Lung (tissue), 12 donors: Measurements from ENCODE around the gene ALCAM. TPM values are rescaled to one million over a fixed set of nuclear protein-coding genes. Genes with fewer than 3 reads are reported as not detected.

Experiments
- ATAC-seq: fragments of 200-7000 bp; cut with Tn5 transposase; one replicate; pipeline ENCODE4 v1.9.1; 2020; ENCODE audit warnings: moderate number of reproducible peaks; ENCODE audit not compliant: insufficient read depth, low FRiP score
- DNase-seq, 3 donors: peaks; one replicate each; pipeline ENCODE4 v3.0.0-alpha.2; 2013 to 2017
- H3K27ac ChIP-seq, 2 donors: one replicate each; pipeline ENCODE4 v1.5.1; 2013; ENCODE audit warnings: mild to moderate bottlenecking in 2 of 2, moderate library complexity in 2 of 2, control low read depth in 1 of 2, inconsistent platforms in 1 of 2, low read depth in 1 of 2, low read length in 1 of 2
- H3K27me3 ChIP-seq, 3 donors: one replicate each; pipeline ENCODE4 v1.5.1; 2013; ENCODE audit warnings: low read length in 2 of 3; ENCODE audit not compliant: control insufficient read depth in 3 of 3, insufficient read depth in 3 of 3
- H3K36me3 ChIP-seq, 4 donors: one replicate each; pipeline ENCODE4 v1.5.1; 2013; ENCODE audit warnings: low read length in 4 of 4, mild to moderate bottlenecking in 1 of 4, moderate library complexity in 1 of 4; ENCODE audit not compliant: control insufficient read depth in 4 of 4, insufficient read depth in 4 of 4
- H3K4me1 ChIP-seq, 5 donors: one replicate each; pipeline ENCODE4 v1.5.1; 2013; ENCODE audit warnings: low read length in 5 of 5, mild to moderate bottlenecking in 2 of 5, moderate library complexity in 1 of 5; ENCODE audit not compliant: control insufficient read depth in 5 of 5, insufficient read depth in 5 of 5
- H3K4me3 ChIP-seq: one replicate; pipeline ENCODE4 v1.5.1; 2013; ENCODE audit warnings: mild to moderate bottlenecking, control low read depth, moderate library complexity
- H3K9ac ChIP-seq, 2 donors: one replicate each; pipeline ENCODE4 v1.5.1; 2013; ENCODE audit warnings: low read length in 2 of 2, control low read depth in 1 of 2; ENCODE audit not compliant: insufficient read depth in 1 of 2
- H3K9me3 ChIP-seq, 4 donors: one replicate each; pipeline ENCODE4 v1.5.1; 2013; ENCODE audit warnings: low read length in 3 of 4, mild to moderate bottlenecking in 1 of 4, moderate library complexity in 1 of 4; ENCODE audit not compliant: control insufficient read depth in 4 of 4, insufficient read depth in 3 of 4
- CTCF ChIP-seq: IDR thresholded peaks from 2 replicates; pipeline ENCODE4 v1.5.1; 2012; ENCODE audit warnings: mild to moderate bottlenecking; ENCODE audit errors: control extremely low read depth, extremely low read depth
- WGBS, 2 donors: extraction: QIAGEN DNeasy Blood & Tissue Kit; methylation state at CpG; one replicate each; pipeline ENCODE4 v1.1.7; 2013; 5-methylcytosine and 5-hydroxymethylcytosine counted together
- polyA plus RNA-seq, 2 donors: library from polyadenylated mRNA; stranded (reverse); fragments of 200-250 nt; gene quantifications; one replicate each; pipeline ENCODE4 v1.2.1, GENCODE V29; 2013
- total RNA-seq, 2 donors: library from RNA; depleted of rRNA in 1 of 2; stranded (reverse); fragments of >200 nt in 1 of 2; gene quantifications; one replicate each; pipeline ENCODE4 v1.2.1, GENCODE V29; 2014 to 2021
- donor health status: control.
- donor health status: control.
- donor health status: Bipolar disorder and iron deficiency.
- donor health status: healthy.
- donor health status: DM: yes; HTN: yes; CAD: no.

ALCAM gene
- total and polyA plus RNA-seq, 4 donors, result 55.9 to 252 (median 109) TPM

- Histone ChIP-seq H3K27me3 (no peaks in the 10 kb centered on the region), H3K9me3 (no peaks in the 10 kb centered on the region), H3K4me3 (no peak overlapping the region), H3K27ac (no peak overlapping the region), H3K9ac (no peak overlapping the region), H3K4me1 (no peaks in the 10 kb centered on the region), H3K36me3 (no peaks in the 10 kb centered on the region)
- ATAC-seq (no peak), DNase-seq (no peak)
- WGBS, 2 donors, result 65 to 79% methylated on average over 3 of the region's 3 CpGs
- no peak for TF ChIP-seq CTCF
Measured at GRCh38 chr3:105417525-105418289, 51.0 kb downstream of the ALCAM start.

DNA sequence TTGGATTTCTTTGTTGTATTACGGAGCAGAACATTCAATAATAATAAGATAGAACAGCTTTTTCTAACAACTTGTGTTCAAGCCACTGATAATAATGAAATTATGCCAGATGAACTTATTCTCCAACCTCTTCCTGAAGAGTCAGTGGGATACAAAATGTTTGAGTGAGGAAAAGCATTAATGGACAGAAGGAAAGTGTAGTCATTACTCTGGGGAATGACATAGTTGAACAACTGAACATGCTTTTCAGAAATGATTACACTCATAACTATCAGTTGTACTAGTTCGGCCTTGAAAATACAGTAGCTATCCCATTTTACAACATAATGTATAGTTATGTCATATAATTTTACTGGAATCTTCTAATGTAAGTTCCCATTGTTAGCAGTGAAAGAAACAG is 55.9 kb downstream of the ALCAM start:
- Histone ChIP-seq H3K27me3 (no peaks in the 10 kb centered on the region), H3K27ac (no peak overlapping the region), H3K4me1 (no peaks in the 10 kb centered on the region), H3K9ac (no peak overlapping the region), H3K4me3 (no peak overlapping the region), H3K9me3 (no peaks in the 10 kb centered on the region), H3K36me3 (no peaks in the 10 kb centered on the region)
- ATAC-seq (no peak), DNase-seq (no peak)
- WGBS, 2 donors, result 94 to 97% methylated on average over 2 of the region's 2 CpGs
- TF ChIP-seq CTCF, result no peak

GRCh38 chr3:105423397-105423796 is 56.7 kb downstream of the ALCAM start:
- no peak for ATAC-seq
- Histone ChIP-seq H3K9ac (no peak overlapping the region), H3K9me3 (no peaks in the 10 kb centered on the region), H3K27ac (no peak overlapping the region), H3K27me3 (no peaks in the 10 kb centered on the region), H3K4me3 (no peak overlapping the region), H3K36me3 (no peaks in the 10 kb centered on the region), H3K4me1 (no peaks in the 10 kb centered on the region)
- DNase-seq, result no peak
- WGBS, 2 donors, result 84% methylated on average over 2 of the region's 2 CpGs
- TF ChIP-seq CTCF, result no peak
